ENCODE measurements around the gene COL16A1. TPM values are rescaled to one million over a fixed set of nuclear protein-coding genes. Genes with fewer than 3 reads are reported as not detected.

Gene COL16A1
- total RNA-seq, 4 donors from 2014 or later: 67.2 to 169 (median 149) TPM

- Histone ChIP-seq H3K27me3 (no peaks in the 10 kb centered on the region), H3K27ac (no peak overlapping the region), H3K9me3 (no peaks in the 10 kb centered on the region), H3K36me3 (peaks cover 0 to 82% of the 10 kb centered on the region in 2 donors), H3K4me1 (peaks cover 0 to 27% (median 0%) of the 10 kb centered on the region in 3 donors), H3K4me3 (no peak overlapping the region)
- 100% methylated on average over 1 of the region's 3 CpGs; no CpG with 5 or more reads in 1 of the 2 donors for WGBS, 2 donors (ENCODE audit: low coverage in 1 of 2)
- ATAC-seq: no peak
- TF ChIP-seq POLR2AphosphoS5 (IDR thresholded peaks at IDR 0.05) (no peak), EP300 (IDR thresholded peaks at IDR 0.05) (no peak), POLR2A (IDR thresholded peaks at IDR 0.05) (no peak), CTCF (IDR thresholded peaks at IDR 0.05) (no peak)
These were observed 71.2 kb downstream of the COL16A1 start for GRCh38 chr1:31632649-31633048.

GRCh38 chr1:31628931-31629556 is 74.8 kb downstream of the COL16A1 start:
- no peak for TF ChIP-seq POLR2A (IDR thresholded peaks at IDR 0.05)
- TF ChIP-seq CTCF (IDR thresholded peaks at IDR 0.05): no peak
- TF ChIP-seq POLR2AphosphoS5 (IDR thresholded peaks at IDR 0.05): no peak
- TF ChIP-seq EP300 (IDR thresholded peaks at IDR 0.05): no peak
- H3K27ac ChIP-seq: peak overlapping the region in 2 of 4 donors; percentile 53 to 75
- H3K9me3 ChIP-seq: no peaks in the 10 kb centered on the region
- WGBS, 2 donors (ENCODE audit: low coverage in 1 of 2): 72 to 74% methylated on average over 4 to 6 of the region's 6 CpGs
- no peaks in the 10 kb centered on the region for H3K27me3 ChIP-seq
- no peak for ATAC-seq
- peaks cover 0 to 28% (median 0%) of the 10 kb centered on the region in 3 donors for H3K4me1 ChIP-seq
- H3K36me3 ChIP-seq: peaks cover 0 to 74% of the 10 kb centered on the region in 2 donors
- H3K4me3 ChIP-seq: no peak overlapping the region

- 40% methylated on average over 3 of the region's 11 CpGs; no CpG with 5 or more reads in 1 of the 2 donors for WGBS, 2 donors (ENCODE audit: low coverage in 1 of 2)
These were observed 75.8 kb downstream of the COL16A1 start for GRCh38 chr1:31627930-31628559.

GRCh38 chr1:31627301-31627929 is 76.4 kb downstream of the COL16A1 start:
- peaks cover 0 to 28% (median 0%) of the 10 kb centered on the region in 3 donors for H3K4me1 ChIP-seq
- no peaks in the 10 kb centered on the region for H3K27me3 ChIP-seq
- no CpG with 5 or more reads among the region's 13 CpGs for WGBS, 2 donors (ENCODE audit: low coverage in 1 of 2)
- H3K36me3 ChIP-seq: peaks cover 0 to 58% of the 10 kb centered on the region in 2 donors
- H3K27ac ChIP-seq: peak overlapping the region in 3 of 4 donors; percentile 21 to 75 (median 53)
- peak; percentile 59 for TF ChIP-seq POLR2AphosphoS5 (IDR thresholded peaks at IDR 0.05)
- no peak for TF ChIP-seq EP300 (IDR thresholded peaks at IDR 0.05)
- H3K9me3 ChIP-seq: no peaks in the 10 kb centered on the region
- H3K4me3 ChIP-seq: no peak overlapping the region
- peak; percentile 34 for ATAC-seq

More at GRCh38 chr1:31627930-31628559, 75.8 kb downstream of the COL16A1 start:
- peak overlapping the region in 3 of 4 donors; percentile 21 to 75 (median 53) for H3K27ac ChIP-seq
- no peaks in the 10 kb centered on the region for H3K9me3 ChIP-seq
- ATAC-seq: peak; percentile 62
- peaks cover 0 to 64% of the 10 kb centered on the region in 2 donors for H3K36me3 ChIP-seq
- no peak overlapping the region for H3K4me3 ChIP-seq
- TF ChIP-seq POLR2AphosphoS5 (IDR thresholded peaks at IDR 0.05) (peak; percentile 52), CTCF (IDR thresholded peaks at IDR 0.05) (no peak), EP300 (IDR thresholded peaks at IDR 0.05) (no peak), POLR2A (IDR thresholded peaks at IDR 0.05) (no peak)
- H3K4me1 ChIP-seq: peaks cover 0 to 28% (median 0%) of the 10 kb centered on the region in 3 donors
- no peaks in the 10 kb centered on the region for H3K27me3 ChIP-seq
